Large intestine (tissue), 3 donors: Measurements from ENCODE around the gene POLR2A. TPM values are rescaled to one million over a fixed set of nuclear protein-coding genes. Genes with fewer than 3 reads are reported as not detected.

Experiments
- DNase-seq, 2 donors: peaks; one replicate each; pipeline versions ENCODE4 v3.0.0 to v3.0.0-alpha.2; 2013
- H3K27ac ChIP-seq: one replicate; pipeline ENCODE4 v1.5.1; 2013; ENCODE audit warnings: low read length
- H3K27me3 ChIP-seq: 2 replicates; pipeline ENCODE4 v1.6.1; 2013; ENCODE audit warnings: low read length; ENCODE audit not compliant: control insufficient read depth, insufficient read depth
- H3K36me3 ChIP-seq: 2 replicates; pipeline ENCODE4 v1.6.1; 2013; ENCODE audit warnings: low read length; ENCODE audit not compliant: control insufficient read depth, insufficient read depth
- H3K4me1 ChIP-seq: one replicate; pipeline ENCODE4 v1.6.1; 2013; ENCODE audit warnings: low read length; ENCODE audit not compliant: control insufficient read depth, insufficient read depth
- H3K4me3 ChIP-seq: one replicate; pipeline ENCODE4 v1.5.1; 2013; ENCODE audit warnings: low read length
- H3K9me3 ChIP-seq: one replicate; pipeline ENCODE4 v1.6.1; 2013; ENCODE audit warnings: mild to moderate bottlenecking, low read depth, low read length, moderate library complexity; ENCODE audit not compliant: control insufficient read depth
- WGBS: methylation state at CpG from one replicate; pipeline ENCODE4 v1.1.5; 2013; ENCODE audit warnings: low lambda C conversion rate; ENCODE audit not compliant: insufficient coverage; 5-methylcytosine and 5-hydroxymethylcytosine counted together
- polyA plus RNA-seq: library from polyadenylated mRNA; unstranded; fragments of 120-200 nt; gene quantifications from one replicate; pipeline ENCODE4 v1.2.1, GENCODE V29; 2013

The POLR2A gene
- polyA plus RNA-seq, 1 donor = 98.7 TPM

GRCh38 chr17:7440113-7440833 lies 43.9 kb upstream of the POLR2A start:
- H3K27ac ChIP-seq = no peak overlapping the region
- no CpG with 5 or more reads among the region's 46 CpGs for WGBS

GRCh38 chr17:7440834-7441195 lies 43.4 kb upstream of the POLR2A start:
- Histone ChIP-seq H3K36me3 (no peaks in the 10 kb centered on the region), H3K27ac (no peak overlapping the region), H3K27me3 (peaks cover 79% of the 10 kb centered on the region), H3K9me3 (peaks cover 3% of the 10 kb centered on the region), H3K4me1 (peaks cover 30% of the 10 kb centered on the region), H3K4me3 (peak overlapping the region; percentile 36)
- no CpG with 5 or more reads among the region's 12 CpGs for WGBS
- DNase-seq = no peak

More at GRCh38 chr17:7440113-7440833, 43.9 kb upstream of the POLR2A start:
- peaks cover 29% of the 10 kb centered on the region for H3K4me1 ChIP-seq
- peak in 1 of 2 donors; percentile 57 for DNase-seq
- H3K4me3 ChIP-seq = peak overlapping the region; percentile 36
- H3K27me3 ChIP-seq = peaks cover 77% of the 10 kb centered on the region
- peaks cover 3% of the 10 kb centered on the region for H3K9me3 ChIP-seq
- H3K36me3 ChIP-seq = no peaks in the 10 kb centered on the region

DNA sequence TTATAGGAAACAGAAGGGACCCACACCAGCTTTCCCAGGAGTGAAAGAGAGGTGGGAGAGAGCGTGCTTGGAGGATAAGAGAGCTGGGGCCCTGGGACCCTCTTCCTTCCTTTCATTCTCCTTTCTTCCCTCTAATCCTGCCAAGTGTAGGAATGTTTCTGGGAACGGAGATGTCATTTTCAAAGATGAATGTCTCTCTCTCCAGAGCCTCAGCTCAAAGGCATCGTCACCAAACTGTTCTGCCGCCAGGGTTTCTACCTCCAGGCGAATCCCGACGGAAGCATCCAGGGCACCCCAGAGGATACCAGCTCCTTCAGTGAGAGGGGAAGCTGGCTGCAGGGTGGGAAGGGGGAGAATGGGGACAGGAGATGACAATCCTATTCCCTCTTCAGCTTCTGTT lies 42.9 kb upstream of the POLR2A start:
- H3K4me1 ChIP-seq = peaks cover 29% of the 10 kb centered on the region
- H3K4me3 ChIP-seq = no peak overlapping the region
- DNase-seq = no peak
- peaks cover 3% of the 10 kb centered on the region for H3K9me3 ChIP-seq
- WGBS = no CpG with 5 or more reads among the region's 7 CpGs
- H3K27me3 ChIP-seq = peaks cover 79% of the 10 kb centered on the region
- no peaks in the 10 kb centered on the region for H3K36me3 ChIP-seq
- H3K27ac ChIP-seq = no peak overlapping the region

- peaks cover 85% of the 10 kb centered on the region for H3K27me3 ChIP-seq
Measured at GRCh38 chr17:7442142-7442541, 42.0 kb upstream of the POLR2A start.

DNA sequence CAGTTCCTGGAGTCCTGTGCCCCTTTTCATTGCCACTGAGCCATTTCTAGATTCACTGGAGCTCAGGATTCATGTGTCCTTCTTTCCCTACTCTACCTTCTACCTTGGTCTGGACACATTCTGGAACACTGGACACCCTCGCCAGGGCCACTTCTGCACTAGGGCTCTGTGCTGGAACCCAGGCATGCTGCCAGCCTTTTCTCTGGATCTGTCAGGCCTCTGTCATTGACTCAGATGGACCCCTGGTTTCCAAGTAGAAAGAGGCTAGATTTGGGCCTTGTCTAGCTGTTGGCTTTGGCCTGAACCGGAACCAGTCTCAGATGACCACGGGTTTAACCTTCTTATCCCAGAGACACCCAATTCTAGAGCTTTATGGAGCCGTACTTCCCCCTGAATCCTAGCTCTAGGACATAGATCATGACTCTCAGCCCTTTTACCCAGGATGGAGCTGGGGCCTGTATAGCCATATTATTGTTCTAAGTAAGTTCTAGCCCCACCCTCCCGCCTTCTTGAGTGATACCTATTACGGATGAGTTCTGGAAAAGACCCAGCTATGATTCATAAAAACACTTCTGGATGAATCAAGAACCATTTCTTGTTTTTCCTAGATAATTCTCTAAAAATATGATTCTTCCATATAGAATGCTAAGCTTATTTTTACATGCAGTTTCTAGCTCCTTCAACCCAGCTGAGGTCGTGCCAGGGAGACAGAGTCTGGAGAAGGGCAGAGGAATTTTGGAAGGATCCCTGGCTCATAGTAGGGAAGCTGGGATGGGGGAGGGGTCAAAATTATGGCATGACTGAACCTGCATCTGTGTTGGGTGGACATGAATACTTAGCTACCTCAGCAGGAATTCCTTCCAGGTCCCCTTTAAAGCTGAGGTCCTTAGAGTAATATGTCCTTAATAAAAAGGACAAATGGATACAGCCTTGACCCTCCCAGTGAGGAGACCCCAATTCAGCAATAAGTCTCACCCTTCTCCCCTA lies 40.4 kb upstream of the POLR2A start:
- Histone ChIP-seq H3K36me3 (no peaks in the 10 kb centered on the region), H3K4me1 (peaks cover 20% of the 10 kb centered on the region), H3K4me3 (no peak overlapping the region), H3K27me3 (peaks cover 83% of the 10 kb centered on the region), H3K9me3 (peaks cover 3% of the 10 kb centered on the region), H3K27ac (no peak overlapping the region)
- WGBS = 100% methylated on average over 2 of the region's 7 CpGs
- no peak for DNase-seq

More at GRCh38 chr17:7442142-7442541, 42.0 kb upstream of the POLR2A start:
- Histone ChIP-seq H3K9me3 (peaks cover 3% of the 10 kb centered on the region), H3K4me3 (no peak overlapping the region), H3K27ac (no peak overlapping the region), H3K36me3 (no peaks in the 10 kb centered on the region), H3K4me1 (peaks cover 28% of the 10 kb centered on the region)
- DNase-seq = no peak
- WGBS = no CpG with 5 or more reads among the region's 2 CpGs

GRCh38 chr17:7444682-7445618 lies 39.2 kb upstream of the POLR2A start, which contains the start of gene CHRNB1:
TSS of gene CHRNB1 (plus strand) at chr17:7445061. CDS start at chr17:7445128, 67 bp downstream.
- Histone ChIP-seq H3K4me3 (peak within 1 kb of the TSS; percentile 44), H3K27me3 (peaks cover 73% of the 10 kb centered on the region), H3K27ac (no peak within 1 kb of the TSS), H3K4me1 (peaks cover 17% of the 10 kb centered on the region), H3K9me3 (peaks cover 3% of the 10 kb centered on the region), H3K36me3 (no peaks in the 10 kb centered on the region)
- no CpG with 5 or more reads among the region's 51 CpGs for WGBS
- peak; percentile 38 to 60 for DNase-seq

- Histone ChIP-seq H3K4me1 (peaks cover 11% of the 10 kb centered on the region), H3K4me3 (peak overlapping the region; percentile 44), H3K9me3 (peaks cover 3% of the 10 kb centered on the region), H3K27ac (no peak overlapping the region), H3K36me3 (no peaks in the 10 kb centered on the region), H3K27me3 (peaks cover 66% of the 10 kb centered on the region)
- DNase-seq = peak; percentile 72 to 79
- WGBS = no CpG with 5 or more reads among the region's 16 CpGs
Measured at GRCh38 chr17:7445619-7445968, 38.6 kb upstream of the POLR2A start.

DNA sequence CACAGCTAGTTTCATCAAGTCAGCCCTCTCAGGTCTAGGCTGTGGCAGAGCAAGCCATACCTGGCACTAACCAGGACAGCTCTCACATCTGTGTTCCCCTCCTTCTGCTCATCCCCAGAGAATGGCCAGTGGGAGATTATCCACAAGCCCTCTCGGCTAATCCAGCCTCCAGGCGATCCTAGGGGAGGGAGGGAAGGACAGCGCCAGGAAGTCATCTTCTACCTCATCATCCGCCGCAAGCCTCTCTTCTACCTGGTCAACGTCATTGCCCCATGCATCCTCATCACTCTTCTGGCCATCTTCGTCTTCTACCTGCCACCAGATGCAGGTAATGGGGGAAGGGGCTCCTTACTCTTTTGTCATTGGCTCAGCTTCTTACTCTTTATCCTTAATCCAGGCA lies 35.7 kb upstream of the POLR2A start:
- Histone ChIP-seq H3K4me1 (peaks cover 8% of the 10 kb centered on the region), H3K9me3 (peaks cover 3% of the 10 kb centered on the region), H3K27me3 (peaks cover 40% of the 10 kb centered on the region), H3K36me3 (no peaks in the 10 kb centered on the region), H3K27ac (no peak overlapping the region), H3K4me3 (no peak overlapping the region)
- no peak for DNase-seq
- no CpG with 5 or more reads among the region's 7 CpGs for WGBS

GRCh38 chr17:7459961-7460545 lies 24.1 kb upstream of the POLR2A start:
- Histone ChIP-seq H3K4me1 (peaks cover 7% of the 10 kb centered on the region), H3K4me3 (no peak overlapping the region), H3K27ac (no peak overlapping the region), H3K36me3 (peaks cover 36% of the 10 kb centered on the region), H3K9me3 (no peaks in the 10 kb centered on the region), H3K27me3 (no peaks in the 10 kb centered on the region)
- no peak for DNase-seq
- 57% methylated on average over 1 of the region's 3 CpGs for WGBS
